Measurements from ENCODE around the gene TPM3. TPM values are rescaled to one million over a fixed set of nuclear protein-coding genes. Genes with fewer than 3 reads are reported as not detected.

The TPM3 gene
- total RNA-seq, 2 donors from 2014 or later: 74.2 to 131 TPM

DNA sequence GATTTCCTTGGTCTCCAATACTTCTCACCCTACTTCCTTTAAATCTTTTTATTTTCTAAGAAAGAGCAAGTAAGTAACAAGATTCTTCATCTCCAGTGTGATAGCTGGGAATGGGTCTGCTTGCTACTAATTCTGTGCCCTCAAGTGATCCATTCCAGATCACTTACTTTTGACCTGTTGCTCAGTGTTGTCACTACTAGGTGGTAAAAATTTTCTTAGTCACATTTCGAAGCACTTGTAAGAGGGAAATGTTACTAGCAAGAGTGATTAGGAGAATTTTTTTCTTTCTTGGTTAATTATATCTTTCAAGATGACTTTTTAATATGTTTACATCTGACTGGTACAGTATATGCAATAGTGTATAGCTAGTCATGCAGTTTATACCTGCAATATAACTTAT, 31.0 kb upstream of the TPM3 start:
- TF ChIP-seq, protein P1, sequence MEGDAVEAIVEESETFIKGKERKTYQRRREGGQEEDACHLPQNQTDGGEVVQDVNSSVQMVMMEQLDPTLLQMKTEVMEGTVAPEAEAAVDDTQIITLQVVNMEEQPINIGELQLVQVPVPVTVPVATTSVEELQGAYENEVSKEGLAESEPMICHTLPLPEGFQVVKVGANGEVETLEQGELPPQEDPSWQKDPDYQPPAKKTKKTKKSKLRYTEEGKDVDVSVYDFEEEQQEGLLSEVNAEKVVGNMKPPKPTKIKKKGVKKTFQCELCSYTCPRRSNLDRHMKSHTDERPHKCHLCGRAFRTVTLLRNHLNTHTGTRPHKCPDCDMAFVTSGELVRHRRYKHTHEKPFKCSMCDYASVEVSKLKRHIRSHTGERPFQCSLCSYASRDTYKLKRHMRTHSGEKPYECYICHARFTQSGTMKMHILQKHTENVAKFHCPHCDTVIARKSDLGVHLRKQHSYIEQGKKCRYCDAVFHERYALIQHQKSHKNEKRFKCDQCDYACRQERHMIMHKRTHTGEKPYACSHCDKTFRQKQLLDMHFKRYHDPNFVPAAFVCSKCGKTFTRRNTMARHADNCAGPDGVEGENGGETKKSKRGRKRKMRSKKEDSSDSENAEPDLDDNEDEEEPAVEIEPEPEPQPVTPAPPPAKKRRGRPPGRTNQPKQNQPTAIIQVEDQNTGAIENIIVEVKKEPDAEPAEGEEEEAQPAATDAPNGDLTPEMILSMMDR (IDR thresholded peaks at IDR 0.05): no peak
- TF ChIP-seq POLR2A (IDR thresholded peaks at IDR 0.05): no peak
- no peak for DNase-seq
- WGBS, 2 donors: 70 to 78% methylated on average over 1 of the region's 1 CpG

DNA sequence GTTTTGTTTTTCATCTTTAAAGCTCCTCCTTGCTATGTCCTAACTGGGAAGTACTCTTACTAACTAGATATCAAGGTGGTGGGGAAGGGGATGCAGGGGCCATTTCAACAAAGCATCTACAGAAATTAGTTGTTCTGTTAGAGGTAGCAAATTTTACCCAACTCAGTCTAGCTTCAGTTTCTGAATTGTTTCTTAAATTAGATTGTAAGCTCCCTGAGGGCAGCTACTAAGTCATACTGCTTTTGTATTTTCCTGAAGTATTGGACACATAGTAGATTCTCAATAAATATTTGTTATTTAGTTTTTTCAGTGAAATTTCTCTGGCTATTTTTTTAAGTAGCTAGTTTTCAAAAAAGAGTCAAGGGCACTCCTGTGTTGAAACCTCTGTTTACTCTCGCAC, 30.6 kb upstream of the TPM3 start:
- Histone ChIP-seq H3K27ac (peak overlapping the region in 1 of 4 donors; percentile 41), H3K27me3 (no peaks in the 10 kb centered on the region), H3K4me1 (peaks cover 52% of the 10 kb centered on the region), H3K4me3 (no peak overlapping the region), H3K9me3 (no peaks in the 10 kb centered on the region), H3K36me3 (replicated peaks in 1 of 2; ENCODE audit: insufficient read depth in 1 of 2, low read depth in 2 of 2) (peaks cover 0 to 1% of the 10 kb centered on the region in 2 donors)
- intact Hi-C loops (cut with DNase I): no loop called here
- no peak for DNase-seq
- no peak for ATAC-seq
- 38 to 52% methylated on average over 1 of the region's 1 CpG for WGBS, 2 donors
- TF ChIP-seq, protein P1 (IDR thresholded peaks at IDR 0.05): no peak
- TF ChIP-seq POLR2A (IDR thresholded peaks at IDR 0.05): no peak

More for the DNA sequence above, 31.0 kb upstream of the TPM3 start:
- intact Hi-C loops (cut with DNase I): no loop called here
- H3K4me1 ChIP-seq: peaks cover 48% of the 10 kb centered on the region
- H3K27me3 ChIP-seq: no peaks in the 10 kb centered on the region
- H3K9me3 ChIP-seq: no peaks in the 10 kb centered on the region
- no peaks in the 10 kb centered on the region for H3K36me3 ChIP-seq (replicated peaks in 1 of 2; ENCODE audit: insufficient read depth in 1 of 2, low read depth in 2 of 2)
- H3K27ac ChIP-seq: peak overlapping the region in 1 of 4 donors; percentile 41
- ATAC-seq: no peak
- H3K4me3 ChIP-seq: no peak overlapping the region

DNA sequence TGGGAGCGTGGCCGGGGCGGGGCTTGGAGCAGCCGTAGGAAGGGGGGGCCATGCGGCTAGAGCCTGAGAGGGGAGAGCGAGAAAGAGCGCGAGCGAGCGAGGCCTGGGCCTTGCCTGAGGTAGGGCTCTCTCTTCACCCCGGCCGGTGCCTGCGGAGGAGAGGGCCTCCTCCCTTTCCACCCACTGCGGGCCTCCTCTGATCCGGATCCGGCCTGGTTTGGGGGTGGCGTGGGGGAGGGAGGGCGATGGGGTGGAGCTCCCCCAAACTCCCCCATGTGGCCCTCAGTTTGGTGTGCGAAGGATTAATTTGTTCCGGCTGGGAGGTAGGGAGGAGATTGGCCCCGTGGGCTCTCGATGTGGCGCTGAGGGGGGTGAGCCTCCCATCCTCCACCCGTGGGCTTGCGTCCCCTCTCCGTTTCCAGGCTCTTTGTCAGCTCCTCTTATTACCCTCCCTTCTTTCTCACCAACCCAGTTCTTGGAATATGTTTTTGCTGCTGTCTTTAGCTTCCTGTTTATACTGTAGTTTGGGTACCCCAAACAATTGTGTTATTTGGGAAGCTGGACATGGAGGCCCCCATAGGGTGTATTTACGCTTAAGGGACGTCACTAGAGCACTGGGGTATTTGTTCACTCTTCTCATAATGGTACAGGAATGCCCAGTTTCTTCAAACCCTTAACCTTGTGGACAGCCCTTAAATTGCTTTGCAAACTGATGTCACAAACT, 29.5 kb upstream of the TPM3 start:
- peaks cover 0 to 3% of the 10 kb centered on the region in 2 donors for H3K36me3 ChIP-seq (replicated peaks in 1 of 2; ENCODE audit: insufficient read depth in 1 of 2, low read depth in 2 of 2)
- intact Hi-C loops (cut with DNase I): no loop called here
- DNase-seq (peak; percentile 64 to 69 (median 66)), ATAC-seq (peak; percentile 19)
- TF ChIP-seq POLR2A (IDR thresholded peaks at IDR 0.05): peak in 1 of 3 donors; percentile 8
- TF ChIP-seq, protein P1 (IDR thresholded peaks at IDR 0.05): no peak
- H3K4me3 ChIP-seq: peak overlapping the region; percentile 61 to 72
- WGBS, 2 donors: 0% methylated on average over 8 to 27 of the region's 28 CpGs
- peaks cover 55% of the 10 kb centered on the region for H3K4me1 ChIP-seq
- H3K27ac ChIP-seq: peak overlapping the region; percentile 97 to 100 (median 99)
- H3K9me3 ChIP-seq: no peaks in the 10 kb centered on the region
- no peaks in the 10 kb centered on the region for H3K27me3 ChIP-seq

DNA sequence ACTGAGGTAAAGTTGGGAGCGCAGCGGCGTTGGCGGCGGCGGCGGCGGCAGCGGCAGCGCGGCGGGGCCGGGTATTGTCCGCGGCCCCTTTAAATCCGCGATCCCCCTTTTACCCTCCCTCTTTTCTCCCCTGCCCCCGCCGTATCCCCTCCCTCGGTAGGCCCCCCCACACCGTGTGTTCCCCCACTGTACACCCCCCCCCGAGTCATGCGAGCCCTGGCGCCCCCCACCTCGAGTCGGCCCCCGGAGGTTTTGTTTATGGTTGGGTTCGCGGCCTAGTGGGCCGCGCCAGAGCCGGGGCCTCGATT, 29.0 kb upstream of the TPM3 start:
- peak overlapping the region; percentile 61 to 72 for H3K4me3 ChIP-seq
- TF ChIP-seq POLR2A (IDR thresholded peaks at IDR 0.05): no peak
- TF ChIP-seq, protein P1 (IDR thresholded peaks at IDR 0.05): no peak
- DNase-seq (no peak), ATAC-seq (no peak)
- H3K27ac ChIP-seq: peak overlapping the region; percentile 97 to 100 (median 99)
- H3K27me3 ChIP-seq: no peaks in the 10 kb centered on the region
- no peaks in the 10 kb centered on the region for H3K9me3 ChIP-seq
- WGBS, 2 donors: 0 to 1% methylated on average over 22 to 27 of the region's 33 CpGs
- H3K36me3 ChIP-seq (replicated peaks in 1 of 2; ENCODE audit: insufficient read depth in 1 of 2, low read depth in 2 of 2): peaks cover 0 to 3% of the 10 kb centered on the region in 2 donors
- H3K4me1 ChIP-seq: peaks cover 55% of the 10 kb centered on the region
- intact Hi-C loops (cut with DNase I): no loop called here
